GM19023 (cell line): ENCODE results near the gene FSHR.

Source experiments
- ATAC-seq: cut with Tn5 transposase; IDR thresholded peaks from one replicate; pipeline ENCODE4 v1.9.1; 2021; ENCODE audit warnings: mild to moderate bottlenecking, moderate library complexity; ENCODE audit not compliant: unreplicated experiment

FSHR gene

GRCh38 chr2:49111456-49111855 lies 42.9 kb downstream of the FSHR start:
- ATAC-seq: no peak

GRCh38 chr2:49111006-49111405 lies 43.3 kb downstream of the FSHR start:
- ATAC-seq: no peak

GRCh38 chr2:49110571-49110970 lies 43.7 kb downstream of the FSHR start:
- ATAC-seq: no peak

- ATAC-seq: no peak
Observed at GRCh38 chr2:49108851-49109250, 45.5 kb downstream of the FSHR start.

- ATAC-seq: no peak
Observed at GRCh38 chr2:49108436-49108835, 45.9 kb downstream of the FSHR start.

GRCh38 chr2:49105506-49105905 lies 48.8 kb downstream of the FSHR start:
- no peak for ATAC-seq

- no peak for ATAC-seq
Observed at GRCh38 chr2:49102146-49102545, 52.2 kb downstream of the FSHR start.

GRCh38 chr2:49080681-49081080 lies 73.6 kb downstream of the FSHR start:
- no peak for ATAC-seq

GRCh38 chr2:49070716-49071115 lies 83.6 kb downstream of the FSHR start:
- no peak for ATAC-seq

GRCh38 chr2:49069829-49070228 lies 84.5 kb downstream of the FSHR start:
- ATAC-seq: no peak

- no peak for ATAC-seq
Observed at GRCh38 chr2:49068613-49069012, 85.7 kb downstream of the FSHR start.

- no peak for ATAC-seq
Observed at GRCh38 chr2:49067971-49068370, 86.3 kb downstream of the FSHR start.

GRCh38 chr2:49053156-49053555 lies 101.2 kb downstream of the FSHR start:
- no peak for ATAC-seq

GRCh38 chr2:49050265-49050664 lies 104.0 kb downstream of the FSHR start:
- ATAC-seq: no peak

- ATAC-seq: no peak
Observed at GRCh38 chr2:49049161-49049560, 105.2 kb downstream of the FSHR start.

GRCh38 chr2:49045083-49045482 lies 109.2 kb downstream of the FSHR start:
- ATAC-seq: no peak

GRCh38 chr2:49044350-49045079 lies 109.8 kb downstream of the FSHR start:
- ATAC-seq: no peak

GRCh38 chr2:49043405-49043982 lies 110.8 kb downstream of the FSHR start:
- no peak for ATAC-seq

- ATAC-seq: no peak
Observed at GRCh38 chr2:49042488-49042887, 111.8 kb downstream of the FSHR start.

GRCh38 chr2:49041061-49041460 lies 113.3 kb downstream of the FSHR start:
- no peak for ATAC-seq

- ATAC-seq: no peak
Observed at GRCh38 chr2:49037197-49037596, 117.1 kb downstream of the FSHR start.

GRCh38 chr2:49035481-49035880 lies 118.8 kb downstream of the FSHR start:
- no peak for ATAC-seq
